Measurements from ENCODE around the gene NOSIP. TPM values are rescaled to one million over a fixed set of nuclear protein-coding genes. Genes with fewer than 3 reads are reported as not detected.

Gene NOSIP
- total and polyA plus RNA-seq, 2 of the 4 experiments (the other 2 are of a cell fraction) = 118 to 138 TPM

GRCh38 chr19:49590971-49591730 is 10.8 kb upstream of the NOSIP start, which contains the start of gene PRR12:
Gene PRR12 (plus strand): TSS chr19:49591182. CDS start chr19:49591655, 473 bp downstream.
- no TSS peak for BruUV-seq (replicated peaks)
- ChIA-PET POLR2A (ENCODE audit: unreplicated experiment) (interaction anchor here (0.6 to 1.0 kb wide), 2 partner anchors 10 to 12 kb away, joined by 3 to 8 read pairs; no protein-coding TSS in a partner anchor), CTCF (interaction anchor here (1.5 kb wide), 1 partner anchor 12 kb away, joined by 3 read pairs; no protein-coding TSS in a partner anchor)
- H3K14ac ChIP-seq (replicated peaks; ENCODE audit: low read depth, low read length) = peak within 1 kb of the TSS; percentile 93
- H3K27me3 ChIP-seq (ENCODE audit: control insufficient read depth, insufficient read depth, low read length) = no peaks in the 10 kb centered on the region
- H2BK20ac ChIP-seq (ENCODE audit: low read depth, low read length) = no peak within 1 kb of the TSS
- dilution Hi-C loops (cut with HindIII; ENCODE audit: low sequenced_read_pairs, unreplicated experiment) = no loop called here
- DNase-seq (peak; percentile 67), ATAC-seq (ENCODE audit: low read depth) (peak; percentile 39)
- TF ChIP-seq CTCF (conservative IDR thresholded peaks at IDR 0.05; ENCODE audit: low read depth, low read length) (no peak), CHD1 (IDR thresholded peaks at IDR 0.05; ENCODE audit: low read depth, low read length) (no peak), FOS (IDR thresholded peaks at IDR 0.05; ENCODE audit: low read depth, low read length) (no peak), BHLHE40 (IDR thresholded peaks at IDR 0.05; ENCODE audit: low read depth, low read length) (peak; percentile 60; the same call in 1 of the 2 replicates)
- peaks cover 16% of the 10 kb centered on the region for H3K36me3 ChIP-seq (ENCODE audit: control insufficient read depth, insufficient read depth, low read length)
- no peaks in the 10 kb centered on the region for H3K9me1 ChIP-seq (ENCODE audit: insufficient read depth, low read length)
- H3K4me2 ChIP-seq (ENCODE audit: low read depth, low read length) = peak within 1 kb of the TSS; percentile 94
- H4K8ac ChIP-seq (ENCODE audit: low read depth in 2 of 2, low read length in 2 of 2) = peak within 1 kb of the TSS; percentile 79 to 91
- peak within 1 kb of the TSS; percentile 2; the same call in 1 of the 3 replicates for H2BK15ac ChIP-seq (ENCODE audit: low read depth, low read length)
- H3K23ac ChIP-seq (ENCODE audit: low read depth, low read length) = peak within 1 kb of the TSS; percentile 86
- peak within 1 kb of the TSS; percentile 94 for H3K9ac ChIP-seq (ENCODE audit: low read depth, low read length)
- H3K18ac ChIP-seq (ENCODE audit: low read depth, low read length) = peak within 1 kb of the TSS; percentile 48
- H3K4me1 ChIP-seq (ENCODE audit: control insufficient read depth, insufficient read depth, low read length) = peaks cover 7% of the 10 kb centered on the region; the same call in 1 of the 2 replicates
- H3K27ac ChIP-seq (ENCODE audit: insufficient read depth, low read length) = peak within 1 kb of the TSS; percentile 97
- 0% methylated on average over 1 of the region's 66 CpGs; no CpG with 5 or more reads in 1 of the 2 experiments for WGBS, 2 experiments (ENCODE audit: extremely low coverage in 2 of 2, insufficient read length in 1 of 2)
- H2AK5ac ChIP-seq (ENCODE audit: low read depth, low read length) = peak within 1 kb of the TSS; percentile 80
- H3K79me1 ChIP-seq (ENCODE audit: low read depth in 1 of 2, low read length in 2 of 2) = peaks cover 6 to 27% of the 10 kb centered on the region in 2 experiments; a peak in 3 of 4 replicates
- H4K91ac ChIP-seq (ENCODE audit: insufficient read depth, low read depth, low read length) = peak within 1 kb of the TSS; percentile 40
- peak within 1 kb of the TSS; percentile 86 for H2AFZ ChIP-seq (replicated peaks; ENCODE audit: low read length, poor library complexity)
- in situ Hi-C loops (cut with MboI; ENCODE audit: low sequenced_read_pairs) = no loop called here
- H2BK120ac ChIP-seq (ENCODE audit: low read depth, low read length) = peak within 1 kb of the TSS; percentile 69
- H2AK9ac ChIP-seq (replicated peaks; ENCODE audit: low read depth, low read length, poor library complexity) = peak within 1 kb of the TSS; percentile 98
- intact Hi-C loops (cut with micrococcal nuclease) = loop anchor here (2.0 to 5.0 kb wide), 2 partner anchors 50 to 86 kb away; partner anchors contain the start of genes PRMT1 and RRAS
- peak within 1 kb of the TSS; percentile 91 for H2BK5ac ChIP-seq (ENCODE audit: low read depth, low read length, poor library complexity, severe bottlenecking)
- no peaks in the 10 kb centered on the region for H3K9me3 ChIP-seq (ENCODE audit: control insufficient read depth, insufficient read depth, low read length)
- H4K5ac ChIP-seq (ENCODE audit: low read depth, low read length) = peak within 1 kb of the TSS; percentile 69
- peak within 1 kb of the TSS; percentile 66; the same call in 1 of the 2 replicates for H3K56ac ChIP-seq (ENCODE audit: extremely low read depth, insufficient read depth, low read length)
- peaks cover 25% of the 10 kb centered on the region for H4K20me1 ChIP-seq (ENCODE audit: insufficient read depth, low read length)
- peak within 1 kb of the TSS; percentile 97 for H3K4me3 ChIP-seq (ENCODE audit: insufficient read depth, low read depth, low read length)
- H3K4ac ChIP-seq (ENCODE audit: low read depth, low read length) = peak within 1 kb of the TSS; percentile 95

Measured in IMR-90 (cell line).